Activated B cell treated with CpG ODN at 0.5 μM for 24 hours (primary cell): Measurements from ENCODE around the gene BRD3. TPM values are rescaled to one million over a fixed set of nuclear protein-coding genes. Genes with fewer than 3 reads are reported as not detected.
A peak's percentile ranks its signal among the peaks of the same experiment; 100 is the strongest.

Experiments
- ATAC-seq: fragments of 200-7000 bp; cut with Tn5 transposase; one replicate; pipeline ENCODE4 v1.10.0; 2021; ENCODE audit warnings: low read depth, mild to moderate bottlenecking, moderate library complexity
- CTCF ChIA-PET: fragments of 350-600 bp; sonication (Branson Sonifier 250); formaldehyde crosslinking; loops from one replicate; lab custom pipeline; 2021; ENCODE audit warnings: antibody characterized with exemption; lab: Charles Lee
- POLR2A ChIA-PET: fragments of 350-600 bp; sonication (Branson Sonifier 250); formaldehyde crosslinking; loops from one replicate; lab custom pipeline; 2021; ENCODE audit warnings: antibody characterized with exemption; lab: Charles Lee
- DNase-seq: peaks from one replicate; pipeline ENCODE4 v3.0.0; 2022
- H3K27ac Mint-ChIP-seq: one replicate; pipeline ENCODE4 v1.8.0; 2020; ENCODE audit warnings: mixed read lengths
- H3K27me3 Mint-ChIP-seq: one replicate; pipeline ENCODE4 v1.8.0; 2021; ENCODE audit warnings: mixed read lengths
- H3K36me3 Mint-ChIP-seq: one replicate; pipeline ENCODE4 v1.8.0; 2021; ENCODE audit warnings: low read depth, mixed read lengths
- H3K4me1 Mint-ChIP-seq: one replicate; pipeline ENCODE4 v1.8.0; 2021; ENCODE audit warnings: mixed read lengths
- H3K4me3 Mint-ChIP-seq: one replicate; pipeline ENCODE4 v1.8.0; 2020; ENCODE audit warnings: mild to moderate bottlenecking, mixed read lengths
- H3K9me3 Mint-ChIP-seq: one replicate; pipeline ENCODE4 v1.8.0; 2020; ENCODE audit warnings: mixed read lengths
- CTCF ChIP-seq: fragments of 200-600 bp; IDR thresholded peaks from one replicate; pipeline ENCODE4 v1.8.0; 2022; ENCODE audit warnings: antibody characterized with exemption, mild to moderate bottlenecking
- intact Hi-C: fragments of 100-400 bp; cut with micrococcal nuclease; formaldehyde crosslinking; loops from one replicate; pipeline ENCODE4 v1.15.1; 2024
- total RNA-seq: library from RNA; stranded (reverse); gene quantifications from 2 replicates; pipeline ENCODE4 v1.2.3, GENCODE V29; 2022

The BRD3 gene
- total RNA-seq, 1 donor from 2014 or later = 18.3 TPM

GRCh38 chr9:134065612-134066419 is 2.0 kb downstream of the BRD3 start:
- intact Hi-C loops = loop anchor here (5.0 to 10.0 kb wide), 6 partner anchors 111 to 1899 kb away; partner anchors contain the start of genes MRPS2, RXRA, SURF6 and UBAC1

DNA sequence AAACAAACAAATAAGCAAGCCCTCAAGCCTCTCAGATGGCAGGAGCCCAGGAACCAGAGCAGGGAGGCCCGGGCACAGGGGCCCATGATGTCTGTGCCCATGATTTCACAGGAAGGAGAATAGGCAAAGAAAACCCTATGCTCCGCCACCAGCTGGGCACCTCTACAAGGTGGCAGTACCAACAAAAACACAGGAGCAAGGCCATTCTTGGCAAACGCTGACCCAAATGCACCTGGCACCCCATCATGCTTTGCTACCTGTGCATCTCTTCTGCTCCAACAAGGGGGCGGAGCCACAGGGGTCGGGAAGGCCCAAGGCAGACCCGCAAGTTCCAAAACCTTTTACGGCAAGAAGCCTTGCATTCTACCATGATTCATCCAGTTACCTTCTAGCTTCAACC is 3.1 kb downstream of the BRD3 start:
- ATAC-seq (no peak), DNase-seq (no peak)
- no peak for TF ChIP-seq CTCF
- Mint-ChIP-seq H3K27ac (no peak overlapping the region), H3K36me3 (peaks cover 4% of the 10 kb centered on the region), H3K4me3 (peak overlapping the region; percentile 19), H3K9me3 (no peaks in the 10 kb centered on the region), H3K27me3 (no peaks in the 10 kb centered on the region), H3K4me1 (peaks cover 64% of the 10 kb centered on the region)
- ChIA-PET POLR2A (no interaction called here), CTCF (no interaction called here)
- intact Hi-C loops = loop anchor here (5.0 to 10.0 kb wide), 7 partner anchors 33 to 1900 kb away; partner anchors contain the start of genes MRPS2, RXRA, SURF6 and UBAC1

More at GRCh38 chr9:134065612-134066419, 2.0 kb downstream of the BRD3 start:
- peak overlapping the region; percentile 85 for H3K4me3 Mint-ChIP-seq
- TF ChIP-seq CTCF = no peak
- DNase-seq (no peak), ATAC-seq (peak; percentile 30)
- H3K27me3 Mint-ChIP-seq = peaks cover 7% of the 10 kb centered on the region
- ChIA-PET CTCF (interaction anchor here (0.7 to 0.9 kb wide), 2 partner anchors 33 to 70 kb away, joined by 3 read pairs; partner anchors contain the start of gene WDR5), POLR2A (interaction anchor here (0.6 to 1.8 kb wide), 8 partner anchors 11 to 279 kb away, joined by 3 to 9 read pairs (median 3); partner anchors contain the start of gene WDR5)
- H3K27ac Mint-ChIP-seq = peak overlapping the region; percentile 82
- H3K9me3 Mint-ChIP-seq = no peaks in the 10 kb centered on the region
- peaks cover 53% of the 10 kb centered on the region for H3K4me1 Mint-ChIP-seq
- peaks cover 4% of the 10 kb centered on the region for H3K36me3 Mint-ChIP-seq

DNA sequence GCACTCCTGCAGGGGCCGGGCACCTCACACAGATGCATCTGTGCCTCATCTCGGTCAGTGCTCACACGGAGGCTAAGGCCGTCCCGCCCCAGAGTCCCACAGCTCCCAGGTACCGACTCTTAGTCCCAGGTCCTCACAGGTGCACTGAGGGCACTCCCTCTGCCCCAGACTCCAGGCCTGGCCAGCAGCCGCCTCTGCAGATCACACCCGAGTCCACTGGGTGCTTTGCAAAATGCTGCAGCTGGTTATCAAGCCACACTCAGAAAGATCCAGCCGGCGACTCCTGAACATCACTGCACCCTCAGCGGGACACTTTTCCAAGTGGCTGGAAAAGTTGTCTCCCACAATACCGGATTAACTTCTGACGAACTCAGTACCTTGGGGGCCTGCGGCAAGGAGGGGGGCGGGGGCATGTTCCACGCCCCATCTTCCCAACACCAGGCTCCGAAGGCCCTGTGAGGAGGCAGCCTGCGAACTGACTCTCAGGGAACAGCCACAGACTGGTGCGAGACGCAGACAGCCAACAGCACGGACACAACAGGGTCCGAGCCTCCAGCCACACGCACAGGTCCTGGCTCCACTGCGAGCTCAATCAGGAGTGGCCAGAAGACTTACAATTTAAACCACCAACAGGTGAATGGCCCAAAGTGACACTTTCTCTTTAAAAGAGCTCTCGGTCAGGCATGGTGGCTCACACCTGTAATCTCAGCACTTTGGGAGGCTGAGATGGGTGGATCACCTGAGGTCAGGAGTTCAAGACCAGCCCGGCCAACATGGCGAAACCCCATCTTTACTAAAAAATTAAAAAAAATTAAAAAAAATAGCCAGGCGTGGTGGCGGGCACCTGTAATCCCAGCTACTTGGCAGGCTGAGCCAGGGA is 4.0 kb downstream of the BRD3 start:
- no peaks in the 10 kb centered on the region for H3K27me3 Mint-ChIP-seq
- H3K4me3 Mint-ChIP-seq = no peak overlapping the region
- H3K9me3 Mint-ChIP-seq = no peaks in the 10 kb centered on the region
- ATAC-seq = no peak
- H3K27ac Mint-ChIP-seq = no peak overlapping the region
- peaks cover 4% of the 10 kb centered on the region for H3K36me3 Mint-ChIP-seq
- ChIA-PET CTCF (no interaction called here), POLR2A (interaction anchor here (0.6 to 1.1 kb wide), 2 partner anchors 38 to 39 kb away, joined by 3 to 4 read pairs; partner anchors contain the start of gene BRD3OS)
- DNase-seq = no peak
- no peak for TF ChIP-seq CTCF
- intact Hi-C loops = loop anchor here (5.0 to 10.0 kb wide), 4 partner anchors 33 to 1901 kb away; partner anchors contain the start of genes SURF6 and UBAC1
- H3K4me1 Mint-ChIP-seq = peaks cover 68% of the 10 kb centered on the region

DNA sequence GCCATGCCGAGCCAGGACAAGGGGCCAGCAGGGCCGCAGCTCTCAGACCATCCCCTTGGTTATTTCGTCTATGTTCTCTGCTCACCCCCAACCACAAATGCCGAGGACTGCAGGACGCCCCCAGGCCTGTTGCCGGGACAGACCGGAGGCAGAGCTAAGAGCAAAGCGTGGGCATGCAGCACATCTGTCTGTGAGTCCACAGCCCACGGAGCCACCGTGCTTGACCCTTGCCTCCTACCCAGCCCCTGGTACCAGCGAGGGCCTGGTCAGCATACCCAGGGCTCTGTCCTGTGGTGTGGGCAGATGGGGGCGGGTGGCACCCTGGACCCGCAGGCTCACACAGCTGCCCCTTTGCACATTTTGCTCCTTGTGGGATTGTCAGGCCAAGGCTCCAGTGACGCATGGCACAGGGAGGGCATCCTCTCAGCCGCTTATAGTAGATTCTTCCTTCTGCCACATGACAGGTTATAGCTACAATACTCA is 4.7 kb downstream of the BRD3 start:
- H3K27me3 Mint-ChIP-seq = no peaks in the 10 kb centered on the region
- H3K27ac Mint-ChIP-seq = no peak overlapping the region
- H3K9me3 Mint-ChIP-seq = no peaks in the 10 kb centered on the region
- no peak overlapping the region for H3K4me3 Mint-ChIP-seq
- H3K4me1 Mint-ChIP-seq = peaks cover 74% of the 10 kb centered on the region
- TF ChIP-seq CTCF = no peak
- peaks cover 4% of the 10 kb centered on the region for H3K36me3 Mint-ChIP-seq
- ATAC-seq (no peak), DNase-seq (no peak)
- intact Hi-C loops = loop anchor here (5.0 to 10.0 kb wide), 4 partner anchors 34 to 1902 kb away; partner anchors contain the start of genes SURF6 and UBAC1
- ChIA-PET CTCF (no interaction called here), POLR2A (interaction anchor here (1.1 kb wide), 1 partner anchor 37 kb away, joined by 3 read pairs; no protein-coding TSS in a partner anchor)
